HCT116 (cell line): ENCODE measurements around the gene C3orf22. TPM values are rescaled to one million over a fixed set of nuclear protein-coding genes. Genes with fewer than 3 reads are reported as not detected.

Source experiments
- ATAC-seq: fragments of 200-7000 bp; cut with Tn5 transposase; 2 replicates; pipeline ENCODE4 v1.9.1; 2020; ENCODE audit warnings: mild to moderate bottlenecking, moderate library complexity
- BruUV-seq: library from RNA; stranded (reverse); fragments of 400-500 nt; replicated peaks from 2 replicates; lab custom pipeline; 2021; lab: Mats Ljungman, UMichigan
- CTCF ChIA-PET: fragments of 300-600 bp; sonication (Branson Sonifier 250); formaldehyde crosslinking; loops from one replicate; lab custom pipeline; 2021; ENCODE audit warnings: antibody characterized with exemption; lab: Charles Lee
- POLR2A ChIA-PET: fragments of 300-600, 350-600 bp; sonication (Branson Sonifier 250); formaldehyde crosslinking; loops from one replicate; lab custom pipeline; 2021; ENCODE audit warnings: antibody characterized with exemption; lab: Charles Lee
- RAD21 ChIA-PET, 2 experiments: fragments of 300-600 bp; sonication (Branson Sonifier 250); formaldehyde crosslinking; loops; one replicate each; lab custom pipeline; 2023; ENCODE audit warnings: low total read pairs in 2 of 2; ENCODE audit not compliant: uncharacterized antibody in 2 of 2, unreplicated experiment in 2 of 2, low non-redundant PET in 1 of 2; lab: Charles Lee
- DNase-seq: peaks from one replicate; pipeline ENCODE4 v3.0.0-alpha.2; 2010; ENCODE audit warnings: low read depth, low spot score
- H2AFZ ChIP-seq: fragments of 200-600 bp; shearing (Covaris generic), sonication (generic); 2 replicates; pipeline ENCODE4 v1.6.1; 2017; ENCODE audit warnings: low read depth, mixed run types, mixed read lengths, antibody characterized with exemption, low read length; ENCODE audit not compliant: poor library complexity, severe bottlenecking
- H3K27ac ChIP-seq: 2 replicates; pipeline ENCODE4 v1.5.1; 2012; ENCODE audit warnings: low read depth, low read length
- H3K27me3 ChIP-seq: fragments of 200-600 bp; sonication (generic); 2 replicates; pipeline ENCODE4 v1.6.1; 2016; ENCODE audit warnings: mixed run types, low read length, mixed read lengths; ENCODE audit not compliant: insufficient read depth
- H3K36me3 ChIP-seq, 2 experiments: fragments of 200-500 bp in 1 of 2; fragments of 200-600 bp in 1 of 2; sonication (Bioruptor generic) in 1 of 2; sonication (generic) in 1 of 2; 2 replicates each; pipeline versions ENCODE4 v1.5.1 to v1.6.1; 2014 to 2016; ENCODE audit warnings: low read length in 2 of 2, inconsistent platforms in 1 of 2, mixed read lengths in 1 of 2, mixed run types in 1 of 2; ENCODE audit not compliant: insufficient read depth in 2 of 2, control insufficient read depth in 1 of 2
- H3K4me1 ChIP-seq, 2 experiments: fragments of 200-600 bp in 1 of 2; sonication (generic) in 1 of 2; 2 replicates each; pipeline versions ENCODE4 v1.5.1 to v1.6.1; 2012 to 2017; ENCODE audit warnings: low read length in 2 of 2, inconsistent platforms in 1 of 2, mild to moderate bottlenecking in 1 of 2, mixed read lengths in 1 of 2, mixed run types in 1 of 2, moderate library complexity in 1 of 2; ENCODE audit not compliant: insufficient read depth in 2 of 2, control insufficient read depth in 1 of 2
- H3K4me2 ChIP-seq: fragments of 200-600 bp; sonication (generic); 2 replicates; pipeline ENCODE4 v1.6.1; 2017; ENCODE audit warnings: mixed run types, low read length, mixed read lengths
- H3K4me3 ChIP-seq, 2 experiments: fragments of 200-600 bp in 1 of 2; sonication (generic) in 1 of 2; replicated peaks in 1 of 2; 2 replicates each; pipeline ENCODE4 v1.5.1; 2011 to 2016; ENCODE audit warnings: low read length in 2 of 2, control low read depth in 1 of 2, low read depth in 1 of 2, mild to moderate bottlenecking in 1 of 2, mixed read lengths in 1 of 2, mixed run types in 1 of 2
- H3K79me2 ChIP-seq: fragments of 200-600 bp; sonication (generic); 2 replicates; pipeline ENCODE4 v1.6.1; 2017; ENCODE audit warnings: mild to moderate bottlenecking, mixed run types, low read length, moderate library complexity, mixed read lengths; ENCODE audit not compliant: insufficient read depth
- H3K9ac ChIP-seq: fragments of 200-600 bp; sonication (generic); 2 replicates; pipeline ENCODE4 v1.6.1; 2016; ENCODE audit warnings: low read length, mixed read lengths
- H3K9me2 ChIP-seq: fragments of 200-600 bp; sonication (generic), shearing (Covaris generic); 2 replicates; pipeline ENCODE4 v1.6.1; 2017; ENCODE audit warnings: mixed run types, mild to moderate bottlenecking, moderate library complexity; ENCODE audit not compliant: insufficient read depth
- H3K9me3 ChIP-seq, 2 experiments: fragments of 200-500 bp in 1 of 2; fragments of 200-600 bp in 1 of 2; sonication (Bioruptor generic) in 1 of 2; sonication (generic) in 1 of 2; 2 replicates each; pipeline ENCODE4 v1.6.1; 2014 to 2017; ENCODE audit warnings: low read length in 2 of 2, mixed read lengths in 2 of 2, inconsistent platforms in 1 of 2, low read depth in 1 of 2, mild to moderate bottlenecking in 1 of 2, mixed run types in 1 of 2, moderate library complexity in 1 of 2; ENCODE audit not compliant: control insufficient read depth in 1 of 2, insufficient read depth in 1 of 2
- H4K20me1 ChIP-seq: fragments of 200-600 bp; sonication (generic), shearing (Covaris generic); 2 replicates; pipeline ENCODE4 v1.6.1; 2017; ENCODE audit warnings: mixed run types, mild to moderate bottlenecking, moderate library complexity; ENCODE audit not compliant: insufficient read depth
- CBX3 ChIP-seq: IDR thresholded peaks from 2 replicates; pipeline ENCODE4 v1.6.1; 2012; ENCODE audit warnings: low read depth
- ELF1 ChIP-seq: IDR thresholded peaks from 2 replicates; pipeline ENCODE4 v1.6.1; 2012; ENCODE audit warnings: low read depth, borderline replicate concordance
- EZH2 ChIP-seq: fragments of 200-600 bp; sonication (generic); IDR thresholded peaks from 2 replicates; pipeline ENCODE4 v1.6.1; 2017; ENCODE audit warnings: antibody characterized with exemption, mixed run types
- FOSL1 ChIP-seq: IDR thresholded peaks from 2 replicates; pipeline ENCODE4 v1.6.1; 2012; ENCODE audit warnings: low read depth
- JUND ChIP-seq: IDR thresholded peaks from 2 replicates; pipeline ENCODE4 v1.6.1; 2012
- POLR2A ChIP-seq: IDR thresholded peaks from 2 replicates; pipeline ENCODE4 v1.7.0; 2011; ENCODE audit warnings: borderline replicate concordance; ENCODE audit not compliant: insufficient read depth, insufficient read length; ENCODE audit errors: extremely low read depth
- POLR2AphosphoS5 ChIP-seq: IDR thresholded peaks from 2 replicates; pipeline ENCODE4 v1.6.1; 2011; ENCODE audit warnings: mild to moderate bottlenecking, low read depth, low read length, moderate library complexity
- RAD21 ChIP-seq: IDR thresholded peaks from 2 replicates; pipeline ENCODE4 v1.6.1; 2012; ENCODE audit warnings: low read depth, mild to moderate bottlenecking
- SIN3A ChIP-seq: IDR thresholded peaks from 2 replicates; pipeline ENCODE4 v1.6.1; 2012; ENCODE audit warnings: low read depth
- SP1 ChIP-seq: IDR thresholded peaks from 2 replicates; pipeline ENCODE4 v1.6.1; 2012; ENCODE audit warnings: low read depth
- SRF ChIP-seq: IDR thresholded peaks from 2 replicates; pipeline ENCODE4 v1.6.1; 2012; ENCODE audit warnings: low read depth
- TCF7L2 ChIP-seq: IDR thresholded peaks from 2 replicates; pipeline ENCODE4 v1.7.0; 2011; ENCODE audit warnings: borderline replicate concordance, inconsistent platforms; ENCODE audit not compliant: insufficient read depth, insufficient read length; ENCODE audit errors: extremely low read depth
- ZFX ChIP-seq: fragments of 450-650 bp; IDR thresholded peaks from 2 replicates; pipeline ENCODE4 v1.6.1; 2017
- ZNF274 ChIP-seq: fragments of 200-500 bp; sonication (Bioruptor generic); IDR thresholded peaks from 2 replicates; pipeline ENCODE4 v1.6.1; 2014; ENCODE audit warnings: mild to moderate bottlenecking, low read depth, low read length, inconsistent platforms
- intact Hi-C: fragments of 100-400 bp; cut with micrococcal nuclease; formaldehyde crosslinking; loops from 2 replicates; pipeline ENCODE4 v1.10.0; 2022
- total RNA-seq: library from RNA; stranded (reverse); gene quantifications from one replicate; pipeline ENCODE4 v1.2.1, GENCODE V29; 2021; ENCODE audit not compliant: unreplicated experiment
- TF ChIP-seq, protein P1 (sequence below), 3 experiments: fragments of 200-600 bp in 1 of 3; sonication (generic) in 1 of 3; IDR thresholded peaks in 2 of 3; conservative IDR thresholded peaks in 1 of 3; 2 replicates each; pipeline ENCODE4 v1.5.1; 2012 to 2017; ENCODE audit warnings: low read depth in 2 of 3, low read length in 2 of 3, antibody characterized with exemption in 1 of 3, borderline replicate concordance in 1 of 3, control low read depth in 1 of 3, mild to moderate bottlenecking in 1 of 3, mixed read lengths in 1 of 3, mixed run types in 1 of 3, moderate library complexity in 1 of 3; ENCODE audit not compliant: insufficient read depth in 1 of 3
- TF ChIP-seq, protein P2 (sequence below): IDR thresholded peaks from 2 replicates; pipeline ENCODE4 v1.6.1; 2012
- TF ChIP-seq, protein P3 (sequence below): IDR thresholded peaks from 2 replicates; pipeline ENCODE4 v1.6.1; 2012

The C3orf22 gene
- total RNA-seq, 1 experiment from 2014 or later: not detected

DNA sequence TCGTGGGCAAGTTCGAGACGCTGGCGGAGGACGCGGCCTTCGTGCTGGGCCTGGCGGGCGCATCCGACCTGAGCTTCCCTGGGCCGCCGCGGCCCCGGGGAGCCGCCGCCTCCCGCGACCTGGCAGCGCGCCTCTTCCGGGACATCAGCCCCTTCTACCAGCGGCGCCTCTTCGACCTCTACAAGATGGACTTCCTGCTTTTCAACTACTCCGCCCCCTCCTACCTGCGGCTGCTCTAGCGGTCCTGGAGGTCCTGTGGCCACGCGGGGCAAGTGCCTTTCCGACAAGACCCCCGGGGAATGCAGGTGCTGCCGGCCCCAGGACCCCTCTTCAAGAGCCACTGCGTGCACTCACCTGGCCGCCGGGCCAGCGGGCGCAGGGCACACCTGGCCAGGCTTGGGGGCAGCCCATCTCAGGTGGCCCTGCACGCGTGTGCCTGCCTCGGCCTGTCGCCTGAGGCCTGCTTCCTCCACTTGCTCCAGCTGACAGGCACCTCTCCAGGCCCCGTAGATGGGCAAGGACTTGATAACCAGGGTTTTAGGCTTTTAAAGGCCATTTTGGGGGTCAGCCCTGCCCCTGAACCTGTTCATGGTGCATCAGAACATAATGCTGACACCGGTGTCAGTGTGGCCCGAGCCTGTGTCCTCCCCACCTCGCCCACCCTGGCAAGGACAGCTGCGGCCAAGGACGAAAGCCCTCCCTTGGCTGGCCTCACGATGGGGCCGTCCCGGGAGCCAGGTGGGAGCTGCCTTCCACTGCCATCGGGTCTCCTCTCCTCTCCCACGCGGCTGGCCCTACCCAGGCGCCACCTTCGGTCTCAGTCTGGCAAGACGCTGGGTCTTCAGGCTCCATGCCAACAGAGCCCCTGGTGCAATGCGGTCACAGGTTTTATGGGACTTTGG lies 16.1 kb downstream of the C3orf22 start (continued):
- TF ChIP-seq, protein P1, sequence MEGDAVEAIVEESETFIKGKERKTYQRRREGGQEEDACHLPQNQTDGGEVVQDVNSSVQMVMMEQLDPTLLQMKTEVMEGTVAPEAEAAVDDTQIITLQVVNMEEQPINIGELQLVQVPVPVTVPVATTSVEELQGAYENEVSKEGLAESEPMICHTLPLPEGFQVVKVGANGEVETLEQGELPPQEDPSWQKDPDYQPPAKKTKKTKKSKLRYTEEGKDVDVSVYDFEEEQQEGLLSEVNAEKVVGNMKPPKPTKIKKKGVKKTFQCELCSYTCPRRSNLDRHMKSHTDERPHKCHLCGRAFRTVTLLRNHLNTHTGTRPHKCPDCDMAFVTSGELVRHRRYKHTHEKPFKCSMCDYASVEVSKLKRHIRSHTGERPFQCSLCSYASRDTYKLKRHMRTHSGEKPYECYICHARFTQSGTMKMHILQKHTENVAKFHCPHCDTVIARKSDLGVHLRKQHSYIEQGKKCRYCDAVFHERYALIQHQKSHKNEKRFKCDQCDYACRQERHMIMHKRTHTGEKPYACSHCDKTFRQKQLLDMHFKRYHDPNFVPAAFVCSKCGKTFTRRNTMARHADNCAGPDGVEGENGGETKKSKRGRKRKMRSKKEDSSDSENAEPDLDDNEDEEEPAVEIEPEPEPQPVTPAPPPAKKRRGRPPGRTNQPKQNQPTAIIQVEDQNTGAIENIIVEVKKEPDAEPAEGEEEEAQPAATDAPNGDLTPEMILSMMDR (IDR thresholded peaks at IDR 0.05 in 2 of 3, conservative IDR thresholded peaks at IDR 0.05 in 1 of 3; ENCODE audit: borderline replicate concordance in 1 of 3, insufficient read depth in 1 of 3, low read depth in 2 of 3, low read length in 2 of 3): no peak
- TF ChIP-seq FOSL1: no peak
- no peak for TF ChIP-seq CBX3
- no peak for TF ChIP-seq TCF7L2
- no peak for TF ChIP-seq EZH2
- TF ChIP-seq POLR2A: no peak

GRCh38 chr3:126541628-126542339 lies 16.9 kb downstream of the C3orf22 start:
- no TSS peak for BruUV-seq
- no peaks in the 10 kb centered on the region for H4K20me1 ChIP-seq
- CTCF ChIA-PET: no interaction called here
- no peak overlapping the region for H3K27ac ChIP-seq
- no peaks in the 10 kb centered on the region for H3K36me3 ChIP-seq
- RAD21 ChIA-PET: no interaction called here
- no peaks in the 10 kb centered on the region for H3K79me2 ChIP-seq
- TF ChIP-seq ELF1 (no peak), ZNF274 (no peak), SRF (no peak), SP1 (no peak), POLR2AphosphoS5 (no peak), TCF7L2 (no peak), SIN3A (no peak), ZFX (no peak), JUND (no peak), RAD21 (no peak)
- TF ChIP-seq, protein P1 (IDR thresholded peaks at IDR 0.05 in 2 of 3, conservative IDR thresholded peaks at IDR 0.05 in 1 of 3; ENCODE audit: borderline replicate concordance in 1 of 3, insufficient read depth in 1 of 3, low read depth in 2 of 3, low read length in 2 of 3): no peak
- TF ChIP-seq, protein P2, sequence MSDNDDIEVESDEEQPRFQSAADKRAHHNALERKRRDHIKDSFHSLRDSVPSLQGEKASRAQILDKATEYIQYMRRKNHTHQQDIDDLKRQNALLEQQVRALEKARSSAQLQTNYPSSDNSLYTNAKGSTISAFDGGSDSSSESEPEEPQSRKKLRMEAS: no peak
- TF ChIP-seq, protein P3, sequence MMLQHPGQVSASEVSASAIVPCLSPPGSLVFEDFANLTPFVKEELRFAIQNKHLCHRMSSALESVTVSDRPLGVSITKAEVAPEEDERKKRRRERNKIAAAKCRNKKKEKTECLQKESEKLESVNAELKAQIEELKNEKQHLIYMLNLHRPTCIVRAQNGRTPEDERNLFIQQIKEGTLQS: no peak
- no peak overlapping the region for H3K4me3 ChIP-seq
- DNase-seq: no peak
- peaks cover 15 to 18% of the 10 kb centered on the region in 2 experiments; a peak in 3 of 4 replicates for H3K4me1 ChIP-seq
- POLR2A ChIA-PET: no interaction called here
- H3K9me3 ChIP-seq: no peaks in the 10 kb centered on the region
- no peaks in the 10 kb centered on the region for H3K9me2 ChIP-seq
- no peaks in the 10 kb centered on the region for H3K27me3 ChIP-seq
- intact Hi-C loops: no loop called here
- no peak overlapping the region for H3K9ac ChIP-seq
- H3K4me2 ChIP-seq: no peak overlapping the region
- H2AFZ ChIP-seq: no peak overlapping the region
- ATAC-seq: no peak
